Measurements from ENCODE around the gene CARNS1. TPM values are rescaled to one million over a fixed set of nuclear protein-coding genes. Genes with fewer than 3 reads are reported as not detected.

Gene CARNS1
- total and polyA plus RNA-seq, 10 of the 15 experiments (the other 5 are each of a cell fraction or from before 2014, with no cell fraction given) = 0.02 to 0.14 (median 0.10) TPM; not detected in 3

DNA sequence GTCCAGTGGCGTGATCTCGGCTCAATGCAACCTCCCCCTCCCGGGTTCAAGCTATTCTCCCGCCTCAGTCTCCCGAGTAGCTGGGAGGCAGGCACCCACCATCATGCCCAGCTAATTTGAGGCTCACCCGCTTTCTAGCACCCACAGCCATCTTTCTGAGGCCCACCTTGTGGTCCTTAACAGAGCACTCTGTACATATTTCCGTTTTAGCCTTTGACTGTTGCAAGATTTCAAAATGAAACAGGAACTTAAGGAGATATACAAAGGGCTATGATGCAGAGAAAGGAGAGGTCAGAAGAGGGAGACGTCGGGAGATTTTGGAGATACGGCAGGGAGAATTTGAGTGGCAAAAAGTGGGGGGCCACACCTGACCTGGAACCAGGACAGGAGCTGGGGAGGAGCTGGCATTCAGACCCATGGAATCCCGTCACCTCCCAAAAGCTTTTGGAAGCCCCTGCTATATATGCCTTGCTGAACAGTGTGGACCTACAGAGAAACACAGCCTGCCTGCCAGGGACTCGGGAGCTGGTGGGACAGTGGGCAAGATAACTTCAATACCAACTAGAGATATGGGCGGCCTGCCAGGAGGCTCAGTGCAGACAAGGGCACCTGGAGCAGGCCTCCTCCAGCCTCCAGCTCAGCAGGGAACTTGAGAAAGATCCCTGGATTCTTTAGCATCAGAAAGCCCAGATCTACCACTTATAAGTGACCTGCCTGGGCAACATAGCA lies 34.1 kb upstream of the CARNS1 start:
- Histone ChIP-seq H4K20me1 (ENCODE audit: control insufficient read depth, insufficient read depth) (no peaks in the 10 kb centered on the region), H3K9ac (ENCODE audit: control insufficient read depth, insufficient read depth, low read length) (peak overlapping the region; percentile 42), H3K4me2 (ENCODE audit: control insufficient read depth, insufficient read depth) (peak overlapping the region; percentile 23), H3K79me2 (ENCODE audit: control insufficient read depth, insufficient read depth, low read length) (no peaks in the 10 kb centered on the region), H3K27me3 (replicated peaks in 1 of 2; ENCODE audit: control insufficient read depth in 2 of 2, insufficient read depth in 2 of 2, low read length in 1 of 2) (peaks cover 0 to 3% of the 10 kb centered on the region in 2 experiments; a peak in 3 of 4 replicates), H3K4me3 (0 out of 2 replicates have a peak overlapping the region, but pooled peaks have one; percentile 3), H3K36me3 (ENCODE audit: control insufficient read depth in 2 of 2, insufficient read depth in 2 of 2, low read length in 1 of 2) (no peaks in the 10 kb centered on the region), H3K27ac (ENCODE audit: control insufficient read depth, insufficient read depth) (peak overlapping the region; percentile 34), H3K9me3 (replicated peaks; ENCODE audit: control insufficient read depth, insufficient read depth, low read length) (no peaks in the 10 kb centered on the region), H3K4me1 (ENCODE audit: control insufficient read depth, insufficient read depth, low read length) (peaks cover 19% of the 10 kb centered on the region), H2AFZ (ENCODE audit: control insufficient read depth, low read depth, low read length) (peak overlapping the region; percentile 78)
- FAIRE-seq (peak; percentile 62), ATAC-seq (peak; percentile 72), DNase-seq (ENCODE audit: low read depth, low spot score) (no peak)
- ChIA-PET RAD21 (ENCODE audit: unreplicated experiment) (interaction anchor here (0.6 to 15.0 kb wide), 26 partner anchors 9 to 354 kb away, joined by 3 to 525 read pairs (median 6); partner anchors contain the start of genes POLD4, PPP1CA and RAD9A), POLR2A (interaction anchor here (0.5 to 8.4 kb wide), 18 partner anchors 10 to 1033 kb away, joined by 3 to 183 read pairs (median 4); partner anchors contain the start of genes CLCF1, POLD4, PPP1CA and TBC1D10C), SMC1A (ENCODE audit: uncharacterized antibody, unreplicated experiment) (interaction anchor here (0.6 to 21.3 kb wide), 25 partner anchors 10 to 547 kb away, joined by 3 to 646 read pairs (median 4); partner anchors contain the start of genes ANKRD13D, CLCF1, PITPNM1 and POLD4), CTCF (interaction anchor here (0.6 to 25.5 kb wide), 33 partner anchors 8 to 412 kb away, joined by 3 to 1301 read pairs (median 5); partner anchors contain the start of genes AIP, ANKRD13D, CLCF1 and GRK2)
- in situ Hi-C loops (cut with MboI) (loop anchor here (5.0 kb wide), 1 partner anchor 119 kb away; no protein-coding TSS in a partner anchor), intact Hi-C loops (cut with micrococcal nuclease; ENCODE audit: unreplicated experiment) (no loop called here)
- 10% methylated on average over 13 of the region's 13 CpGs for WGBS (ENCODE audit: insufficient coverage, insufficient replicate concordance, low lambda C conversion rate, missing lambda C conversion rate)
- BruUV-seq (replicated peaks) = no TSS peak
- TF ChIP-seq, protein P1, sequence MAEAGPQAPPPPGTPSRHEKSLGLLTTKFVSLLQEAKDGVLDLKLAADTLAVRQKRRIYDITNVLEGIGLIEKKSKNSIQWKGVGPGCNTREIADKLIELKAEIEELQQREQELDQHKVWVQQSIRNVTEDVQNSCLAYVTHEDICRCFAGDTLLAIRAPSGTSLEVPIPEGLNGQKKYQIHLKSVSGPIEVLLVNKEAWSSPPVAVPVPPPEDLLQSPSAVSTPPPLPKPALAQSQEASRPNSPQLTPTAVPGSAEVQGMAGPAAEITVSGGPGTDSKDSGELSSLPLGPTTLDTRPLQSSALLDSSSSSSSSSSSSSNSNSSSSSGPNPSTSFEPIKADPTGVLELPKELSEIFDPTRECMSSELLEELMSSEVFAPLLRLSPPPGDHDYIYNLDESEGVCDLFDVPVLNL (IDR thresholded peaks at IDR 0.05; ENCODE audit: low read depth, low read length) = no peak
- TF ChIP-seq RAD21 (IDR thresholded peaks at IDR 0.05; ENCODE audit: insufficient read depth, low read depth, low read length) (0 out of 2 replicates have a peak, but pooled peaks have one; percentile 23), ESRRA (IDR thresholded peaks at IDR 0.05; ENCODE audit: low read length) (no peak), CREB1 (IDR thresholded peaks at IDR 0.05; ENCODE audit: low read depth) (peak; percentile 56), EED (IDR thresholded peaks at IDR 0.05; ENCODE audit: low read depth) (peak; percentile 16; the same call in 1 of the 2 replicates), CHD2 (IDR thresholded peaks at IDR 0.05; ENCODE audit: borderline replicate concordance, low read depth, low read length) (no peak), CBFB (IDR thresholded peaks at IDR 0.05; ENCODE audit: low read depth) (0 out of 2 replicates have a peak, but pooled peaks have one; percentile 43), RUNX3 (IDR thresholded peaks at IDR 0.05; ENCODE audit: low read length) (peak; percentile 43), IKZF1 (conservative IDR thresholded peaks at IDR 0.05) (peak; percentile 39; the same call in 1 of the 2 replicates), YY1 (IDR thresholded peaks at IDR 0.05; ENCODE audit: low read depth, low read length) (peak; percentile 20; the same call in 1 of the 2 replicates), SREBF2 (IDR thresholded peaks at IDR 0.05; ENCODE audit: low read length) (no peak), HCFC1 (IDR thresholded peaks at IDR 0.05; ENCODE audit: low read length) (no peak), NBN (IDR thresholded peaks at IDR 0.05) (peak; percentile 23; the same call in 1 of the 2 replicates), HDGF (IDR thresholded peaks at IDR 0.05) (0 out of 2 replicates have a peak, but pooled peaks have one; percentile 46), SRF (IDR thresholded peaks at IDR 0.05; ENCODE audit: low read depth in 2 of 2, low read length in 2 of 2) (no peak)
- TF ChIP-seq, protein P2, sequence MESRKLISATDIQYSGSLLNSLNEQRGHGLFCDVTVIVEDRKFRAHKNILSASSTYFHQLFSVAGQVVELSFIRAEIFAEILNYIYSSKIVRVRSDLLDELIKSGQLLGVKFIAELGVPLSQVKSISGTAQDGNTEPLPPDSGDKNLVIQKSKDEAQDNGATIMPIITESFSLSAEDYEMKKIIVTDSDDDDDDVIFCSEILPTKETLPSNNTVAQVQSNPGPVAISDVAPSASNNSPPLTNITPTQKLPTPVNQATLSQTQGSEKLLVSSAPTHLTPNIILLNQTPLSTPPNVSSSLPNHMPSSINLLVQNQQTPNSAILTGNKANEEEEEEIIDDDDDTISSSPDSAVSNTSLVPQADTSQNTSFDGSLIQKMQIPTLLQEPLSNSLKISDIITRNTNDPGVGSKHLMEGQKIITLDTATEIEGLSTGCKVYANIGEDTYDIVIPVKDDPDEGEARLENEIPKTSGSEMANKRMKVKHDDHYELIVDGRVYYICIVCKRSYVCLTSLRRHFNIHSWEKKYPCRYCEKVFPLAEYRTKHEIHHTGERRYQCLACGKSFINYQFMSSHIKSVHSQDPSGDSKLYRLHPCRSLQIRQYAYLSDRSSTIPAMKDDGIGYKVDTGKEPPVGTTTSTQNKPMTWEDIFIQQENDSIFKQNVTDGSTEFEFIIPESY (IDR thresholded peaks at IDR 0.05) = no peak
- TF ChIP-seq, protein P3, sequence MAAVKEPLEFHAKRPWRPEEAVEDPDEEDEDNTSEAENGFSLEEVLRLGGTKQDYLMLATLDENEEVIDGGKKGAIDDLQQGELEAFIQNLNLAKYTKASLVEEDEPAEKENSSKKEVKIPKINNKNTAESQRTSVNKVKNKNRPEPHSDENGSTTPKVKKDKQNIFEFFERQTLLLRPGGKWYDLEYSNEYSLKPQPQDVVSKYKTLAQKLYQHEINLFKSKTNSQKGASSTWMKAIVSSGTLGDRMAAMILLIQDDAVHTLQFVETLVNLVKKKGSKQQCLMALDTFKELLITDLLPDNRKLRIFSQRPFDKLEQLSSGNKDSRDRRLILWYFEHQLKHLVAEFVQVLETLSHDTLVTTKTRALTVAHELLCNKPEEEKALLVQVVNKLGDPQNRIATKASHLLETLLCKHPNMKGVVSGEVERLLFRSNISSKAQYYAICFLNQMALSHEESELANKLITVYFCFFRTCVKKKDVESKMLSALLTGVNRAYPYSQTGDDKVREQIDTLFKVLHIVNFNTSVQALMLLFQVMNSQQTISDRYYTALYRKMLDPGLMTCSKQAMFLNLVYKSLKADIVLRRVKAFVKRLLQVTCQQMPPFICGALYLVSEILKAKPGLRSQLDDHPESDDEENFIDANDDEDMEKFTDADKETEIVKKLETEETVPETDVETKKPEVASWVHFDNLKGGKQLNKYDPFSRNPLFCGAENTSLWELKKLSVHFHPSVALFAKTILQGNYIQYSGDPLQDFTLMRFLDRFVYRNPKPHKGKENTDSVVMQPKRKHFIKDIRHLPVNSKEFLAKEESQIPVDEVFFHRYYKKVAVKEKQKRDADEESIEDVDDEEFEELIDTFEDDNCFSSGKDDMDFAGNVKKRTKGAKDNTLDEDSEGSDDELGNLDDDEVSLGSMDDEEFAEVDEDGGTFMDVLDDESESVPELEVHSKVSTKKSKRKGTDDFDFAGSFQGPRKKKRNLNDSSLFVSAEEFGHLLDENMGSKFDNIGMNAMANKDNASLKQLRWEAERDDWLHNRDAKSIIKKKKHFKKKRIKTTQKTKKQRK (IDR thresholded peaks at IDR 0.05; ENCODE audit: low read depth, low read length) = no peak
